HG02973 (cell line): ENCODE measurements around the gene SCNN1A.

ENCODE experiments used
- ATAC-seq: cut with Tn5 transposase; IDR thresholded peaks from one replicate; pipeline ENCODE4 v1.9.1; 2021; ENCODE audit warnings: moderate library complexity; ENCODE audit not compliant: unreplicated experiment

SCNN1A gene

DNA sequence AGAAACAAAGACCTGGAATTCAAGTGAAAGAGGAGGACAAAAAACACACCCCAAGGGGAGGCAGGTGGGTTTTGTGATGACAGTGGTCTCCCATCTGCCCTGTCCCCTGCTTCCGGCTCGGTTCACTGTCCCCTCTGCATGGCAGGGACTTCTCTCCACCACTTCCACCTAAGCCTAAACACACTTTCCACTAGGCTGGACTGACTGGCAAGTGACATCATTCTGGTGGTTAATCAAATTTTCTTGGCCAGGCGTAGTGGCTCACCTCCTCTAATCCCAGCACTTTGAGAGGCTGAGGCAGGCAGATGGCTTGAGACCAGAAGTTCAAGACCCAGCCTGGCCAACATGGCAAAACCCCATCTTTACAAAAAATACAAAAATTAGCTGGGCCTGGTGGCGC is 53.0 kb downstream of the SCNN1A start:
- no peak for ATAC-seq

DNA sequence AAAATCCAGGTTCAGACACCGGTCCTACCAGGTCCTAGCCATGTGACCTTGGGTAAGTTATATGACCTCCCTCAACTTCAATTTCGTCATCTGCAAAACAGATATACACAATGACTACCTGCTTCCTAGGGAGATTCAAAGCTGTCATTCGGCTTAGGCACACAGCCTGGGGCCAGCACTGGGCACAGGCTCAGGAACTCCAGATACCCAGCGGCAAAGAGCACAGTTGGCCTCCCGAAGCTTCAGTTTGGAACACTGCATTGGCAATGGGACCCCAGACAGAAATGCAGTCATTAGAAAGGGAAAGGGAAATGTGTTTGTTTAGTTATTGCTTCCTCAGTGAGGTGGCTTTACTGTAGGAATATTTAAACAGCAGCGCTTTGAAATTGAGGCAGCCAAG is 53.5 kb downstream of the SCNN1A start:
- no peak for ATAC-seq

DNA sequence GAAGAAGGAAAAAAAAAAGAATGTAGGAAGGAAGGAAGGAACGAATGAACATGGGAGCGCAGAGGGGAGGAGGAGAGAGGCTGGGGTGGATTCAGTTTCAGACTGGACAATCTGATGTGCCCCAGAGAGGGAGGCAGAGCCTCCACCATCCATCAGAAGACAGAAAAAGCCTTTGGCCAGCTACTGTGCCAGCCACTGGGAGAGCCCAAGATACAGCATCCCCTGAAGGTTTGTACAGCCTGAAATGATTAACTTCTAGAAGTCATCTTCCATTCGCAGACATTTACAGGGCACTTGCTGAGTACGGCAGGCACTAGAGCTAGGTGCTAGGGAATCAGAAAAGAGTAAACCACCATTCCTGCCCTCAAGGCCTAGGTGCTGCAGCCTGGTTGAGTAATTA is 55.9 kb downstream of the SCNN1A start:
- no peak for ATAC-seq

DNA sequence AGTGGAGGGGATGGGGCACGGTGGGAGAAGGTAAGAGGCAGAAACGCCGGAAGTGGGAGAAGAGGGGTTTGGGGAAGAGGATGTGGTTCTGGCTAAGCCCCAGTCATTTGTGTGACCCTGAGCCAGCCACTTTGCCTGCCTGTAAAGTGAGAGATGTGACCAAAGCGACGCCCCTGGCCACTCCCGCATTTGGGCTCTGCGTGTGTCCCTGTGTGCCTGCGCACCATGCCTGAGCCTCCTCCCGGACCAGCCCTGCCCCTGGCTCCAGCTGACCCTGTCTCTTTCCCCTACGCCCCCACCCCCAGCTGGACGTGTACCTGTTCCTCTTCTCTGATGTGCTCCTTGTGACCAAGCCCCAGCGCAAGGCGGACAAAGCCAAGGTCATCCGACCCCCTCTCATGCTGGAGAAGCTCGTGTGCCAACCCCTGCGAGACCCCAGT is 56.9 kb downstream of the SCNN1A start:
- no peak for ATAC-seq

DNA sequence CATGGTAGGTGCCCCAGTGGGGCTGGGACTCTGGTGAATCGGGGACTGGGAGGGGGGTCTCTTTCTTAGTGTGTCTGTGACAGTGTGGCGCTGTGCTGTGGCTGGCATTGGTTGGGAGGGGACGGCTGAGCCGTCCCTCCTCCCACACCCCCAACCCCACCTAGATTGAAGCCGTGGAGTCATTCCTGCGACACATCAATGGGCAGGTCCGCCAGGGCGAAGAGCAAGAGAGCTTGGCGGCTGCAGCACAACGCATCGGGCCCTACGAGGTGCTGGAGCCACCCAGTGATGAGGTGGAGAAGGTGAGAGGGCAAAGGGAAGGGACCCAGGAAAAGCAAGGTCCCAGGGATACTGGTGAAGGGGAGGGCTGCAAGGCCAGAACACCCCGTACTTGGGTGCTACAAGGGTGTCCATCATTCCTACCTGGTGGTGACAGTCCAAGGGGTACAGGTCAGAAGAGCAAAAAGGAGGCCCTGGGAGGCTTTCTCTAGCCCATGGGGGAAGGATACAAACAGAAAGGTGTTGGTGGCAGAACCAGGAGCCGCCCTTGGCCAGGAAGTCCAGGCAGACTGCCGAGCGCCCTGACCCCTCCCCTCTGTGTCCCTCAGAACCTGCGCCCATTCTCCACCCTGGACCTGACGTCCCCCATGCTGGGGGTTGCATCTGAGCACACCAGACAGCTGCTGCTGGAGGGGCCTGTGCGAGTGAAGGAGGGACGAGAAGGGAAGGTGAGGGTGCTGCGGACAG is 57.5 kb downstream of the SCNN1A start:
- ATAC-seq = no peak

DNA sequence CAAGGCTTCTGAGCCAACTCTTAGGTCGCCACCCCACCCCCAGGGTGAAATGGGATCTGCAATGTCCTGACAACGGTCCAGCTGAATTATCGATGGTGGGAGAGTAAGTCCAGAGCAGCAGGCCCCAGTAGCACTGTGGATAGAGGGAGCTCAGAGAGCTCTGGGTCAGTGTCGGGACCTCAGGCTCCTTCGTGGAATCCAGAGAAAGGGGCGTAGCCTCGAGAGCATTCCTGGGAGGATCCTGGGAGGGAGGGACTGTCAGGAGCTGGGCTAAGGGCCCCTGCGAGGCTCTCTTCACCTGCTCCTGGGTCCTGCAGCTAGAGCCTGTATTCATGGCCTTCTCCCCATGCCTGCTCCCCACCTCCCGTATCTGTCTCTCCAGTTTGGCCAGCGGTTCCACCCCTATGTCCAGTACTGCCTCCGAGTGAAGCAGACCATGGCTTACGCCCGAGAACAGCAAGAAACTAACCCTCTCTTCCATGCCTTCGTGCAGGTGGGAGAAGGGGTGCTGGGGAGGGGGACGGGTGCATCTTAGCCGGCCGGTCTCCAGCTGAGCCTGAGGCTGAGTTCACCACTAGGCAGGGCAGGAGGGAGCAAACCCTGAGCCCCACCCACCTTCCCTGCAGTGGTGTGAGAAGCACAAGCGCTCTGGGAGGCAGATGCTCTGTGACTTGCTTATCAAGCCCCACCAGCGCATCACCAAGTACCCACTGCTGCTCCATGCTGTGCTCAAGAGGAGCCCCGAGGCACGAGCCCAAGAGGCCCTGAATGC is 58.3 kb downstream of the SCNN1A start:
- no peak for ATAC-seq

DNA sequence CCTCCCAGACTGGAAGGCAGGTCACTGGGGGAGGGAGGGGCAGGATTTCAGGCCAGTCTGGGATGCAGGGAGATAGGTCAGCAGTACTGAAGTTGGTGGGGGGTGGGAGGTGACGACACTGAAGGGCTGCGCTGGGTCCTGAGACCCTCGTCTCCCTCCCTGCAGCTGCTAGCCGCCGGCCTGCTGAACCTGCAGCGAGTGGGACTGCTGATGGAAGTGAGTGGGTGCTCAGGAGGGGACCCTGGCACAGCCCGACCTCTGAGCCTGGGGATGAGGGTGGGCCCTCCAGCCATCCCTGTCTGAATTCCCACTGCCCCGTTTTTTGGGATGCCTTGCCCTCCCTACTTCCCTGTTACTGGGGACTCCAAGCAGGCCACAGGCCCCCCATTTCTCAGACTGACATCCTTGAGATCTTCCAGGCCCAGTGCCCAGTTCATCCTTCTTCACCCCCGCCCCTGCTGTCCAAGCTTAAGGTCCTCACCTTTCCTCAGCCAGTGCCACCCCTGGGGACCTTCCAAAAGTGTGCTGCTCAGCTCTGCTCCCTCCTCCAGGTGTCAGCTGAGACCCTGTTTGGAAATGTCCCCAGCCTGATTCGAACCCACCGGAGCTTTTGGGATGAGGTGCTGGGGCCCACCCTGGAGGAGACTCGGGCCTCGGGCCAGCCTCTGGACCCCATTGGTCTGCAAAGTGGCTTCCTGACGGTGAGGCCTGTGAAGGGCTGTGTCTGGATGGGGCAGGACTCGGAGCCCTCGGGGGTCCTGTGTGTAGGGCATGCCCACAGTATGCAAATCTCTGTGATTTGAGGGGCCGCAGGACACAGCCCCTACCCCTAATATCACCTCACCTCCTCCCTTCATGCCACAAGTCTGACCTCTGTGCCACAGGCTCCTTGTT is 59.4 kb downstream of the SCNN1A start:
- no peak for ATAC-seq

DNA sequence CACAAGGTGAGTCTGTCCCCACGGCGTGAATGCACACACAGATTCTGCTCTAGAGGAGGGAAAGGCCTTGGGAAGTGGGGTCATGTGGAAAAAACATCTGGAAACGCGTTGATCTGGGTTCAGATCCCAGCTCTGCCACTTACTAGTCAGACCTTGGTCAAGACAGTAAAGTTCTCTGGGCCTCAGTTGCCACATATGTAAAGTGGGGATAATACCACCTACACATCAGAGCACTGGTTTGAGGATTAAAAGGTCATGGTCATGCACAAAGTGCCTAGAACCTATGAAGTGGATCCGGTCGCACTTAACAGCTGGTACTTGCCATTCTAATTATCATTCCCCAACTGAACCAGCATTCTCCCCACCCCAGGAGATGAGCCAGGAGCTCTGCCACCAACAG is 60.2 kb downstream of the SCNN1A start:
- no peak for ATAC-seq

DNA sequence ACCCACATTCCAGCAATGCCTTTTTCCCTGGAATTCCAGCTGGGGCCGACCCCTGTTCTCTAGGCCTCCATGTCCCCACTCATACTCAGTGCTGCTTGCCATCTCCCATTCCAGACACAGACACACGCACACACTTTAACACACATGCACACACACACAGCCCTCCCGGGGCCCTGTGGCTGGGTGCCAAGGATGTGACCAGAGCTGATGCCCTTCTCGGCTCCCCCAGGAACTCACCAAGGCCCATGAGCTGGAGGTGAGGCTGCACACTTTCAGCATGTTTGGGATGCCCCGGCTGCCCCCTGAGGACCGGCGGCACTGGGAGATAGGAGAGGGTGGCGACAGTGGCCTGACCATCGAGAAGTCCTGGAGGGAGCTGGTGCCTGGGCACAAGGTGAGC is 60.6 kb downstream of the SCNN1A start:
- no peak for ATAC-seq

DNA sequence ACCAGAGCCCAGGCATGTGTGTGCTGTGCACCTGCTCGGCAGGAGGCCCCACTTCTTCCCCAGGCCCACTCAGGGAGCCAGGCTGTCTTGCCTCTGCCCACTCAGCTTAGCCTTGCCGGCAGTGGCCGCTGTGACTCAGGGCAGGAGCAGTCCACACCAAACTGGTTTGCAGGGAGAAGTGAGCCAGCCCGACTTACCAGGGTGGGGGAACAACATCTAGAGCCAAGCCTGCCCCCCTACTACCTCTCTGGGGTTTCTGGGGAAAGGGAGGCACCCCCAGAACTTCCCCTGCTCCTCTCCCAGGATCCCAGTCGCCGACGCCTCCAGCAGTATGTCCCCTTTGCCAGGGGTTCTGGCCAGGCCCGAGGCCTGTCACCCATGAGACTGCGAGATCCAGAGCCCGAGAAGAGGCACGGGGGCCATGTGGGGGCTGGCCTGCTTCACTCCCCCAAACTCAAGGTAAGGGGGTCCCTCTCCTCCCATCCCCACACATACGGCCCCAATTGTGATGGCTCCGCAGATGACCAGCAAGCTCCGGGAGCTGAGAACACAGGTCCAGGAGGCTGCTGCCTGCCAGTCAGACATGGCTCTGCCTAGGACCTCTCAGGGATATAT is 61.9 kb downstream of the SCNN1A start:
- no peak for ATAC-seq

DNA sequence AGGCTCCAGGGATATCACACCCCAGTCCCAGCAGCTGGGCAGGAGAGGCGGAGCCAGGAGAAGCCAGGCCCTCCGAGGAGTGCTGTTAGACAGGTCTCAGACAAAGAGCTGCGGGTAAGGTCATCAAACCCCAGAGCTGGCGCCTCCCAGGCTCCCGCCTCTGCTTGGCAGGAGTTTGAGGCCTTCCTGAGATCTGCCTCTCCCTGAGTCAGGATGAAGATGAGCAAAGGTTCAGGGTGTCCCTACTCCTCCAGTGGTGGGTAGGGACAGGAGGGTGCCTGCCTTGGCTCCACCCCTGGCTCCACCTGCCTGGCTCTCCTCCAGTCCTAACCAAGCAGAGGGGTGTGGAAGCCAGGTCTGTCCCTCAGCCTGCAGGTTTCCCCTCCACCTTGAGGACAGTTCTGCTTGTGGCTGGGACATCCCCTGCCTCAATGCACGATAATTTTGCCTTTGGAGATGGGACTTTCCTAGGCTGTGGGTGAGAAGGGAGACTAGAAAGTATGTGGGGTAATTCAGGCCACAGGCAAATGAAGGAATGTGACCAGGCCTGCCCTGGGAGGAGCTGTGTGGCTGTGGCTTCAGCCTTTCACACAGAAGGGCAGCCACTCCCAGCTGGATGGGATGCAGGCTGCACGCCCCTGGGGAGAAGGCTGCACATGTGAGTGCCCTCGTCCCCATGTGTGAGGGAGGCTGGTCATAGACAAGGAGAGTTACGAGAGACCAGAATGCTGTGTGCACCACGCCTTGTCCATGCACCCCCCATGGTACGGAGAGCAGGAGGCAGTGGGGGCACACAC is 62.6 kb downstream of the SCNN1A start:
- no peak for ATAC-seq

DNA sequence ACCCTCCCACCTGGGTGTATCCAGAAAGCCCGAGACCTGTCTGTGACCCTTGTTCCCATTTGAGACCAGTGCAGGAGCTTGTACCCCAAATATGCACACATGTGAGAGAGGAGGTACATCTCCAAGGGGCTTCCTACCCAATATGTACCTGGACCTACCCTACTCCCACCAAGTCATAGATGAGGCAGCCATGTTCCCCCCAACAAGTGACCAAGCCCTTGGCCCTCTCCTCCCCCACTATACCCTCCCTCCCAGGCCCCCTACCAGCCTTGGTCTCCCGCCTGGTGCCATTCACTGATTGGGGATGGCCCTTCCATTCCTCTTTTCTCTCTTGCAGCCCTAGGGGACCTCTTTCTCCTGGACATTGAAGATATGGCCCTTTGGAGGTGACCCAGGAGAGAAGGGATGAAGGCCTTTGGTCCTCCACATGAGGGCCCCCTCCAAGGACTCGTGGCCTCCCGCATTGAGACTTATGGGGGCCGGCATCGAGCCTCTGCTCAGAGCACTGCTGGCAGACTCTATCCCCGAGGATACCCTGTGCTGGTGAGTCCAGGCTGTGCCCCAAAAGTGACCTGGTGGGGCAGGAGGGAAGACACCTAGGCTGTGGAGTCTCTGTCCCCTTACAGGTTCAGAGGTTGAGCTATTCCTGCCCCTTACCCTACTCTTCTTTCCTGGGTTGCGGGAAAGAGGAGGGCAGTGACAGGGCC is 63.4 kb downstream of the SCNN1A start:
- no peak for ATAC-seq

DNA sequence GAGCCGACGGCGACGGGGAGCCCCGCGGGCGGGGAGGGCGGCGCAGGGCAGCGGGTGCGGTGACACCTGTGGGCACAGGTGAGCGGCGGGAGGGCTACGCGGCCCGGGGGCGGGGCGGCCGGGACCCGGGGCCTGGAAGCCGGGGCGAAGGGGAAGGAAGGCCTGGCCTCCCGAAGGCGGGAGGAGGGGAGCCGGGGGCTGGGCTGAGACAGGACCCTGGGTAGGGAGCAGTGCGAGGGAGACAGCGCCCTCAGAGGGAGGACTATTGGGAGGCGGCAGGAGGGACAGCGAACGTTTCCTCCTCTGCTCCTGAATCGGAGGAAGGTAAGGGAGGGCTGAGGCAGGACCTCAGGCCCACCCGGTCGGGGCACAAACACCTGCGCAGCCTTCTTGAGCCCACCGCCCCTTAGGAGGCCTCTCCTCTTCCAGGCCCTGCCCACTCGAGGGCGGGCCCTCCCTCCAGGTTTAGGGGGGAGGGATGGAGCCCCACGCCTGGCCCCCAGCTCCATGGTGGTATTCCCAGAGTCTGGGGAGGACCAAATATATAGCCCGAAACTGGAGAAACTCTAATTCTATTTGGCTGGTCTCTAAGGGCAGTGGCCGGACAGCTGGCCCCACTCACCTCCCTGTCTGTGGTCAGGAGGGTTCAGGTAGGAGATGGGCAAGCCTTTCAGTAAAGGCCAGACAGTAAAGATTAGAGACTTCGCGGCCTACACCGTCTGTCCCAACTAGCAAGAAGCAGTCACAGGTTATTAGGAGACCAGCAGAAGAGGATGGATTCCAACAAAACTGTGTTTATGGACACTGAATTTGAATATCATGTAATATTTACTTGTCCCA is 64.4 kb downstream of the SCNN1A start:
- no peak for ATAC-seq

DNA sequence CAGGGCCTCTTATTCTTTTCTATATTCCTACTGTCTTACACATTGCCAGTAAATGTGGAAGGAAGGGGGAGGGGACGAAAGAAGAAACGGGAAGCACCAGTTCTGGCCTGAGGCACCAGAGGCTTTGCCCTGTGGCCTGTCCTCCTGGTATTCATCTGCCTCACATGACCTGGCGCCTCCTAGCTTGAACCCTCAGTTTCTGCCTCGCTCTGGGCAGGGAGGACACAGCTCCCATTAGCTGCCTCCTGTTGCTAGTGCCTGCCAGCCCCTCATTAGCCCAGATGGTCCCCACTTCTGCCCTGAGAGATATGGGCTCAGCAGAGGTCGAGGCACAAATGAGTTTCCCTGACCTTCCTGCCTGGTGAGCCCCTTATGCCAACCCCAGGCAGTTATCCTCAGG is 67.8 kb downstream of the SCNN1A start:
- no peak for ATAC-seq

DNA sequence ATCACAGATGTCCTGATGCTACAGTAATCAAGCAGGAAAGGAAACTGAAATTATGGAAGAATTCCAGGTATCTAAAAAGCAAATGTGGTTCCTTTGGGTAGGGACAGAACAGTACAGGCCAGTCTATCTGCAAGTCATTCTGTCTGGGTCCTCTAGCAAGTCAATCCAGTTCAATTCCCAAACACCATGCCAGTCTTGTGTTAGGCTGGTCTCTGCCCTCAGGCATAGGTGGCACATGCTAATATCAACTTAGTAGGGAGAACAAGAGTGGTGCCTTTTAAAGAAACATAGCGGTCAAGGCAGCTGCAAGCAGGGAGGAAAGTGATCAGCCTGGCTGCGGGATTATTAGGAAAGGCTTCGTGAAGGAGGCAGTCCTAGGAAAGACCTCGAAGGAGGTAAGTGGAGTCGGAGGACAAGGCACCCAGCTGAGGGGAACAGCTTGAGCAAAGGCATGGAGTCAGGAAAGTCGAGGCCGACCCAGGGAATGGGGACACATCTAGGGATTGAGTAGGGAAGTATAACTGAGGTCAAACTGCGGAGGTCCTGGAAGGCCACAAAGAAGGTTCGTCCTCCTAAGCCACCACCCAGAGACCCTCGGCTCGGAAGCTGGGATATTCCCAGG is 68.7 kb downstream of the SCNN1A start:
- no peak for ATAC-seq

DNA sequence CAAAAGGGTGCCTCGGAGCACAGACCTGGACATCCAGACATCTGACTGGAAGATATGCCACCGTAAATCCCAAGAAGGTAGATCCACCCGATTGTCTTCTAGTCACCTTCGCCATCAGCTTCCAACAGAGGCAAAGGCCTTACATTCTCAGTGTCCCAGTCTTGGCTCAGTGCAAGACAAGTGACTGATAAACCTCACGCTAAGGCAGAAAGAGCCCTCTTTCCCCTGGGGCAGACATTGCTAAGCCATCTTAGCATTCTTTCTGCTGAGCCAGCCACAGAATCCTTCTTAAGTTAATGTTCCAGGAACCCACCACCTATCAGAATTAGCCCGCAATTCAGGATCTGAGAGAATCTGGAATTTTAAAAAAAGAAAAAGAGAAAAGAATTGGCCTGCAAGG is 69.2 kb downstream of the SCNN1A start:
- no peak for ATAC-seq

DNA sequence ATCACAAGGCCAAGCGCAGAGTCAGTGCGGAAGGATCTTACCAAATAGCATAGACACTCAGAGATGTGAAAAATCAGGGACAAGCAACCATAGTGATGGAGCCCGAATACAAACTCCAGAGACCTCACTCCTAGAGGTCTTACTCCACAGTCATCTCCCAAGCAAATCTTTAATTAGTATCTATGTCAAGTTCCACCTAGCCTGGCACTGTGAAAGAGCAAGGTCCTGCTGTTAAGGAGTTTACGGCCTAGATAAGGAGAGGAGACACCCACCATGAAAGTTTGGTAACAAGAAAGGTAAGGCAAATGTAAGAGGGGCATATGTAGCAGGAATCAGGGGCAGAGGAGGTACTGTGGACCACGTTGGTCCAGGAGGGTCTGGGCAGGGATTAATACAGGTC is 72.3 kb downstream of the SCNN1A start:
- ATAC-seq = no peak

DNA sequence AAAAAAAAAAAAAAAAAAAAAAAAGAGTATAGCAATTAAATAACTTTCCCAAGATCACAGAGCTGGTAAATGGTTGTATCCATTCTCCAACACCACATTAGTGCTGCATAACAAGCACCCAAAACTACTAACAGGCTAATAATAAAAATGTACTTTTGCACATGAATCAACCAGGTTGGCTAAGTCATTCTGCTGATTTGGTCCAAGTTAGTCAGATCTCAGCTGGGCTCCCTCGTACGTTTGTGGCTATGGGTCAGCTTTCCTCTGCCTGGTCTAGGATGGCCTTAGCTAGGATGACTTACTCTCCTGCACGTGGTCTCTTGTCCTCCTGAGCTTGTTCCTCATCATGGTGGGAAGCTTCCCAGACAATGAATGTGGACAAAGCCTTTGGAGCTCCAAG is 72.7 kb downstream of the SCNN1A start:
- no peak for ATAC-seq
